GM10847 (cell line): ENCODE measurements around the gene MANF.

Experiments used
- POLR2A ChIP-seq: IDR thresholded peaks from 2 replicates; pipeline ENCODE4 v1.6.1; 2011; ENCODE audit not compliant: insufficient read length; ENCODE audit errors: extremely low read depth

Gene MANF

DNA sequence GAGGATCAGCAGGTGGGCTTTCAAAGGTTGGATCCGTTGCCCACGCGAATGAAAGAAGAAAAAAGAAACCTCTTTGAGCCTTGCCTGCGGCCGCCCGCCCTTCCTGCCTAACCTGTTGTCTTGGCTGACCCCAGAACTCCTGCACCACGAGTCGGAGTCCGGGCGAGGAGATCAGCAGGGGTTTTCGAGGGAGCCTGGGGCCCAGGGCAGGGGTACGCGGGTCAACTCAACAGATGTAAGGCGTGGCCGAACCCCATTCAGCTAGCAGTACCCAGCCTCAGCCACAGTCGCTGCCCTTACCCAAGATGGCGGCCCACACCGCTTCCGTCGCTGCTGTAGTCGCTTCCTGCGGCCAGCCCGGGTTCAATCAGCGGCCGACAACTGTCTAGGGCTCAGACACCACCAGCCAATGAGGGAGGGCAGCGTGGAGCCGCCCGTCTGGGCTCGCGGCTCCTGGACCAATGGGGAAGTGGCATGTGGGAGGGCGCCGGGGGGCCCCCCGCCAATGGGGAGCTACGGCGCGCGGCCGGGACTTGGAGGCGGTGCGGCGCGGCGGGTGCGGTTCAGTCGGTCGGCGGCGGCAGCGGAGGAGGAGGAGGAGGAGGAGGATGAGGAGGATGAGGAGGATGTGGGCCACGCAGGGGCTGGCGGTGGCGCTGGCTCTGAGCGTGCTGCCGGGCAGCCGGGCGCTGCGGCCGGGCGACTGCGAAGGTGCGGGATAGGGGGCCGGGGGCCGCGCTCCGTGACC, at the start of gene MANF:
TSS of gene MANF (plus strand) at position 566 of the 748 bp plus-strand sequence. CDS start at position 618, 52 bp downstream.
- TF ChIP-seq POLR2A: peak; percentile 93

DNA sequence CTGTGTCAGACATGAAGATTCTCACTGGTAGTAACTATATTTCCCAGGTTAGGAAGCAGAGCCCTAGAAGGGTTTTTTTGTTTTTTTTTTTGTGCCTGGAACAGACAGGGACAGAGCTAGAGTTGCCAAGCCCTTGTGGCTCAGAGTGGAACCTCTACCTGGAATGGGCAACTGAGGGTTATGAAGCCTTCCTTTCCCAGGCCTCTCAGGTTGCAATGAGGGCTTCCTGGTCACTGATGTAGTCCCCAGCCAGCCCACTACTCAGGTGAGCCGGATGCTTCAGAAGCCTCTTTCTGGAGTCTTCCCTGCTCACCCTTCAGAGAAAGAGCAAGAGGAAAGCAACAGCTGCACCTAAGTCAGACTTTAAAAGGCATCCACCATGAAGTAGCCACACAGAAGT, 48.8 kb upstream of the MANF start:
- TF ChIP-seq POLR2A: no peak

DNA sequence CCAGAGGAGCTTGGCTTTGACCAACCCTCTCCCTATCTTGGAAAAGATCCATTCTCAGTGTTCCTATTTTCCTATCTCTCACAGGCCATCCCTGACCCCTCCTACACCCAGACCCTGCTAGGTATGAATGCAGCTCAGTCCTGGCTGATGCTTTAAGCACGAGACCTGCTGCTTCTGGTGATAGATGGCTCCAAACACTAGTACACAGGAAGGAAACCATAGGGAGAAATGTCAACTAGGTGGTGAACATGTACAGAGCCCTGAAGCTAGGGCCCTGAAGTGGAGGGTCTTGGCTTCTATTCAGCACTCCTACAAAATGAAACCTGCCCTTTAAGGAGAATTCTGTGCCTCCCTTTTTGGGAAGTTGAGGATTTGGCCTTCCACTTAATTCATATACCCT, 47.4 kb upstream of the MANF start:
- no peak for TF ChIP-seq POLR2A

DNA sequence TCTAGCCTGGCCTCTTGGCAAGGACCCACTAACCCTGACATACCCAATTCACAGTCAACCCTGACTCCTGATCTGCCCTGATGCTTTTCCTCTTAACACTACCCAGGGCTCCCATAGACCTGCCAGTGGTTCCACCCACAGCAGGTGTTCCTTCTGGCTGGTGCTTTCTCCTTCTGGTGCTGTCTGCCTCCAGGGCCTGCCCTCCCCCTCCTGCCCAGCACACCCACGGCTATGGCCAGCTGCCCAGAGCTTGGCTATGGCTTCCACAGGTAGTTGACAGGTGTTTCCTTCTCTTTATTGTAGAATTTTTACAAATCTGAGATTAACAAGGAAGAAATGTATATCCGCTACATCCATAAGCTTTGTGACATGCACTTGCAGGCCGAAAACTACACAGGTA, 46.5 kb upstream of the MANF start:
- no peak for TF ChIP-seq POLR2A

DNA sequence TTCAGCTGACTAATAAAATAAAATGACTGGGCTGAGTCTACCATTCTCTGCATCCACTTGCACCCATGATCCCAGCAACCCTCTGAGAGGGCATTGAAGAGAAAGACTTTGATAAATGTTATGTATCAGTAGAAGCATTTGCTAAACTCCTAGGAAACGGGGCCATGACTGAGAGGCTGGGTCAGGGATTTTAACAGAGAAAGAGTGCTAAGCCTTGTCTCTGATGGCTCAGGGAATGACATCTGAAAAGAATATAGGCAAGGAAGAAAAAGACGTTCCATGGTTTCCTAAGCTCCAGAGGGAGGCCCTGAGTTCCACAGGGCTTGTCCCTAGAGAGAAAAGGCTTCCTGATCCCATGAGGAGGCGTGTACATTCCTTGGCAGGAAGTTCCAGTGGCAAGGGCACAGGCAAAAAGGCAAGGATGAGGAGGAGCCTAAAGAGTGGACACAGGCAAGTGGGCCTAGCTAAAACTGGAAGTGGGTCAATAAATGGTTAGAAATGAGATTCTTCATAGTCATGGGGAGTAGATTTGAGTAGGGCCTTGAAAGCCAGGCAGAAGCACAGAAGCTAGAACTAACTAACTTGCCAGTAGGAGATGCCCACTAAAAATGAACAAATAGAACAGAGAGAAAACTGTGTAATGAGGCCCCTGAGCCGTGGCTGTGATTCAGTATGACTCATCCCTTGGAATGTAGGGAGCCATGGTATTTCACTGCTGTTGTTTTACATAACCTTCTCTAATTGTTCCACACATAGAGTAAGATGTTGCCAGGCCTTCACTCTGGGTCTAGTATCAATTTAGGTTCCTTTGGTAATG, 44.9 kb upstream of the MANF start:
- TF ChIP-seq POLR2A: no peak

DNA sequence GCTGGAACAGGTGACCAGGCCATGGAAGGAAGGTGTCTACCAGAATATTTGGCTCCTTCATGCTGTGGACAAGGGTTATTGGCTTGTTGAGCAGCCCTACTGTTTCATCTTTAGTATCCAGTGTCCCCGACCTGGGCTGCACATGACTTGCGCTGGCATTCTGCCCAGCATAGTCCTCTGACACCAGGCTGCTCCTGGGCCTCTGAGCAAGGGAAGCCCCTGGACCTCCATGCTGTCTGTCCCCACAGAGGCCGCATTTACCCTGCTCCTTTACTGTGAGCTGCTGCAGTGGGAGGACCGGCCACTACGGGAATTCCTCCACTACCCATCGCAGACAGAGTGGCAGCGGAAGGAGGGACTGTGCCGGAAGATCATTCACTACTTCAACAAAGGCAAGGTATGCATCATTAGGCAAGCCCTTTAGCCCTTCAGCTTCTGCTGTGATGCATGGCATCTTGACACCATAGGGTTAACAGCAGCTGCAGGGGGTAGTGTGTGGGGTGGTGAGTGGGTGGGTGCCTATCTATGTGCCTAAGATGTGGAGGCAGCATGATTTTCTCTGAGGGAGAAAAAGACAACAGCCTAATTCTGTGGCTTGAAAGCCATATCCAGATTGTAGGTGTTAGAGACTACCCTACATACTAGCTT, 44.0 kb upstream of the MANF start:
- no peak for TF ChIP-seq POLR2A

DNA sequence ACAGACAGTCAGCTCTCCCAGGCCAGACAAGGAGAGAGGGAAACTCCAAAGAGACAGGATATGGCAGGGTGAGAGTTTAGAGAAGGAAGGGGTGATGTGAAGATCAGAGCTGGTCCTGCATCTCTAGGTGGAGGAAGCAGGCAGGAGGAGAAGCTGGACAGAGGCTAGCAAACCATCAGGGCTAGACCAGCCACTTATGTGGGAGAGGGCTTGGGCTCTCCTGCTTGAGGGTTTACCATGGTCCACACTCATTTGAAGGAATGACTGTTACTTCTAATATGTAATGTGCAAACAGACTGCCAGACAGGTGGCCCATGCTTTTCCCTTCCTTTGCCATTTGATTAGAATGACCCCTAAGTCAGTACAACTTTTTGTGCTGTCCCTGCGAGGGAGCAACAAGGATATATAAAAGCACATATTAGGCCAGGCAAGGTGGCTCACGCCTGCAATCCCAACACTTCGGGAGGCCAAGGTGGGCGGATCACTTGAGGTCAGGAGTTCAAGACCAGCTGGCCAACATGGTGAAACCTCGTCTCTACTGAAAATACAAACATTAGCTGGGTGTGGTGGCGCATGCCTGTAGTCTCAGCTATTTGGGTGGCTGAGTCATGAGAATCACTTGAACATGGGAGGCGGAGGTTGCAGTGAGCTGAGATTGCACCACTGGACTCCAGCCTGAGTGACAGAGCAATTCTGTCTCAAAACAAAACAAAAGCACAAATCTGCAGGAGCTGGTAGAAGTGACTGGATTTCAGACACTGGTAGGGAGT, 41.0 kb upstream of the MANF start:
- TF ChIP-seq POLR2A: no peak

DNA sequence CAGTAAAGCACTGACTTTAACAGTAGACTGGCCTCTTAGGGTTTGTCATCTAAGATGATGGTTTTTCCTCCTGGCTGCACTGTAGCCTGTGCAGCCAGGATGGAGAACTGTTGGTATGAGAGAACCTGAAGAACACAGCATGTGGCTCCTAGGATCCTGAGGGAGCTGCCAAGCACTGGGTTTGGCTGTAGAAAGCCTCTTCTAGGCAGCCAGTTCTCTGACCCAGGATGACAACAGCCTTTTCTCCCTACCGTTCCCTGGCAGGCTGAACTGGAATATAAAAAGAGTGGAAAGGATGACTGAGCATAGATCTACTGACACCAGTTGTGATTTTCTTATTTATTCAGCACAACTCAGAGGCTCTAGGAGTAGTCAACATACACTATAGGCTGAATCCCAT, 34.3 kb upstream of the MANF start:
- no peak for TF ChIP-seq POLR2A

DNA sequence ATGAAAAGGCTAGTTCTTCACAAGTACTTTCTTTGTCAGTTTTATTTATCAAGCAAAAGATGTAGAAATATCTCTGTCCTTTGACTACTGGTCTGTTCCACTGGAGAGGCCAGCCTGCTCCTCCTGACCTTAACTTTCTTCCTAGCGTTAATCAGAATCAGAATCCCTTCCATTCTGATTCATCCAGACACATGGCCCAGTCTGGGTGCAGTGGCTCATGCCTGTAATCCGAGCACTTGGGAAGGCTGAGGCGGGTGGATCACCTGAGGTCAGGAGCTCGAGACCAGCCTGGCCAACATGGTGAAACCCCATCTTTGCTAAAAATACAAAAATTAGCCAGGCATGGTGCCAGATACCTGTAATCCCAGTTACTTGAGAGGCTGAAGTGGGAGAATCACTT, 32.0 kb upstream of the MANF start:
- no peak for TF ChIP-seq POLR2A

DNA sequence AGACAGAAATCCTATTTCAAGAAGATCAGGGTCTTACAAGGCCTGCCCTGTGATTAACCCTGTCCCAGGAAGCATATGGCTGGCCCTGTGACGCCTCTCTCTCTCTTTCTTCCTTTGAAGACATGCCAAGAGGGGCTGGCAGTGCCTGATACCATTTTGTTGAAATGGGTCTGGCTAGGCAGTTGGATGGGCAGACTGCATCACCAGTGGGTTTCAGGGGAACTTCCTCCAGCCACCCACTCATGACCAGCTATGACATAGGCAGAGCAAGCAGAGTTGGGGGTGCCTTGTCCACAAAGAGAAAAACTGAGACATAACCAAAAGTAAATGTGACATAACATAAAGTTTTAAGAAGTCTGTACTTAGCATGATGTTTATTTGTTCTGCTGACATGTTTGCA, 31.4 kb upstream of the MANF start:
- TF ChIP-seq POLR2A: no peak

DNA sequence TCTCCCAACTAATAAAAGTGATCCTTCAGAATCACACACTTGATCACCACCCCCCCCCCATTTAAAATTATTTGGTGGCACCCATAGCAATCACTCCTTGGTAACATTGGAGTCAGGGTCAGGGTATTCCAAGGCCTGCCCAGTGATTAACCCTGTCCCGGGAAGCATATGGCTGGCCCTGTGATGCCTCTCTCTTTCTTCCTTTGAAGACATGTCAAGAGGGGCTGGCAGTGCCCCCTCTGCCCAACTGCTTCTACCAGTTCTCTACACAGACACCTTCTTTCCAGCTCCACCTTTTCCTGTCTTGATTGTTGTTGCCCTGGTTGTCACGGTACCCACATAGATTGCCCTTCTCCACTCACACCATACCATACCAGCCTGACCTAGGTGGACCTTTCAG, 30.9 kb upstream of the MANF start:
- no peak for TF ChIP-seq POLR2A

DNA sequence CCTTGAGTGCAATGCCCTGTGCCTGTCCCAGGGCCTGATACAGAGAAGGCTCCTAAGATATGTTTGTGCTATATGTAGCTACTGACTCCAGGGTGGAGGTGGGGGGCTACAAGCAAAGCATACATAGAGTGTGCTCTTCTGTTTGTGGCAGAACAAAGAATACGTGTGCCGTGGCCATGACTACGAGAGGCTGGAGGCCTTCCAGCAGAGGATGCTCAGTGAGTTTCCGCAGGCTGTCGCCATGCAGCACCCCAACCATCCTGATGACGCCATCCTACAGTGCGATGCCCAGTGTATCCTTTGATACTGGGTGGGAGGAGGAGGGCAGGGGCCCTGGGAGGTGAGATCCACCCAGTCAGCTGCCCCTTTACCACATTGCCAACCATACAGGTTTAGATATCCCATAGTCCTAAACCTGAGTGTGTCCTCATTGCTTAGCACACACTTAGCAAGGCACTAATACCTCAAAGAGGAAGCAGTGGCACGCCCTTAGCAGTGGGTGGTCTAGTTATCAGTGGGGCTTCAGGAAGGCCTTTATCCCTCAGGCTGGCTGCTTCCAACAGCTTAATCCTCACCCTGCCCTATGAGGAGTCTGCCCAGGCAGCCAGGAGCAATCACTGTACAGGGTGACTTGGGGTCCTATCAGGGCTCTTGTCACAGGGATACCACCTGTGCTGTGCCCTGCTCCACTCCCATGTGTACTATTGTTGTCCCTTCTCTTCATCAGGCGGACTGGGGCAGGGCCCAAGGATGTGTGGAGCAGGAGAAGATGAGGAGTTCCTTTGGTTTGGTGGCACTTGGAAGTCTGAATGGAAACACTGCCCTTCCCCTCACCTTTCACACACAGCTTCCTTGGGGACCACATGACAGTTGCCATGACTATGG, 30.1 kb upstream of the MANF start:
- TF ChIP-seq POLR2A: no peak

DNA sequence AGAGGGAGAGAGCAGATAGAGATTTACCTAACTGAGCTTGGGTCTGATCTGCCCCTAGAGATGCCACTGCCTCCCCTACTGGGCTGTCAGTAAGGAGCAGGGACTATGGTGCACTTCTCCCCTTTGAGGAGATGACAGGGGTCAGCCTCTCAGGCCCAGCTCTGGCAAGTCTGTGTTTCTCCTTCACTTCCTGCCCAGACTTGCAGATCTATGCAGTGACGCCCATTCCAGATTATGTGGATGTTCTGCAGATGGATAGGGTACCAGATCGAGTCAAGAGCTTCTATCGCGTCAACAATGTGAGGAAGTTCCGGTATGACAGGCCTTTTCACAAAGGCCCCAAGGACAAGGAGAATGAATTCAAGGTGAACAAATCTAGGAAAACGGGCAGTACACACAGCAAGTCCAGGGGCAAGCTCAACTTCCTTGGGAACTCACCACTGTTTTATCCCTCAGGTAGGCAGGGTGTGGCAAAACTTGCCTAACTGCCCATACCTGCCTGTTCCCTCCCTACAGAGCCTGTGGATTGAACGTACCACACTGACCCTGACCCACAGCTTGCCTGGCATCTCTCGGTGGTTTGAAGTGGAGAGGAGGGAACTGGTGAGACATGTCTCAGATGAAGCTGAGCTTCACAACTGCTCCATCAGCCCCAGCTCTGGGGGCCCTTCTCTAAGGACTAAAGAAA, 29.1 kb upstream of the MANF start:
- no peak for TF ChIP-seq POLR2A

DNA sequence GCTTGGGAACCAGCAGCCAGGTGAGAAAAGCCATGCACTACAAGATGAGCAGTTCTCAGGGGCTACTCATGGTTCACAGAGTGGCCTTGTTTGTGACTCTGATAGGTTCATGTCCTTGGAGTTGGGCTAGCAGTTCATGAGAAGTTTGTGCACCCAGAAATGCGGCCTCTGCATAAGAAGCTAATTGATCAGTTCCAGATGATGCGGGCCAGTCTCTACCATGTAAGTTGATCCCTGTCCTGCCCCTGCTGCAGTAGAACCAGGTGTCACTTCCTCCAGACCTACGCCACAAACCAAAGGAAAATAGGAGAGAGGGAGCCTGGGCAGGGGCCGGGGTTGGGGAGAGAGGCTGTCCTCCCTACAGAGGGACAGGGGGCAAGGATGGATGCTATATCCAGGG, 27.2 kb upstream of the MANF start:
- no peak for TF ChIP-seq POLR2A
